Neural cell (in vitro differentiated cells): ENCODE measurements around the gene C17orf50. TPM values are rescaled to one million over a fixed set of nuclear protein-coding genes. Genes with fewer than 3 reads are reported as not detected.

Source experiments
- H2AFZ ChIP-seq: fragments of 200-600, 300-800 bp; sonication (generic), shearing (Covaris generic); 2 replicates; pipeline ENCODE4 v1.6.0; 2014; ENCODE audit warnings: low read depth, mild to moderate bottlenecking, antibody characterized with exemption, low read length, moderate library complexity
- H3F3A ChIP-seq: fragments of 200-600 bp; shearing (Covaris generic); 2 replicates; pipeline ENCODE4 v1.6.1; 2016; ENCODE audit warnings: mild to moderate bottlenecking, moderate library complexity, mixed read lengths, antibody characterized with exemption, low read length; ENCODE audit not compliant: insufficient read depth, poor library complexity, severe bottlenecking
- H3K27ac ChIP-seq: fragments of 200-600, 300-800 bp; sonication (generic), shearing (Covaris generic); 2 replicates; pipeline ENCODE4 v1.5.1; 2014; ENCODE audit warnings: mild to moderate bottlenecking, low read length, moderate library complexity
- H3K27me3 ChIP-seq: fragments of 300-800, 200-600 bp; sonication (generic), shearing (Covaris generic); 2 replicates; pipeline ENCODE4 v1.6.0; 2014; ENCODE audit warnings: mild to moderate bottlenecking, low read depth, low read length, moderate library complexity; ENCODE audit not compliant: insufficient read depth
- H3K36me3 ChIP-seq: fragments of 300-800, 200-600 bp; sonication (generic), shearing (Covaris generic); 2 replicates; pipeline ENCODE4 v1.5.1; 2014; ENCODE audit warnings: mild to moderate bottlenecking, antibody characterized with exemption, low read length, moderate library complexity; ENCODE audit not compliant: insufficient read depth
- H3K4me2 ChIP-seq: fragments of 300-800, 200-600 bp; sonication (generic), shearing (Covaris generic); 2 replicates; pipeline ENCODE4 v1.6.0; 2014; ENCODE audit warnings: mild to moderate bottlenecking, low read length
- H3K4me3 ChIP-seq: fragments of 300-800, 200-600 bp; sonication (generic), shearing (Covaris generic); 2 replicates; pipeline ENCODE4 v1.5.1; 2014; ENCODE audit warnings: mild to moderate bottlenecking, low read length, moderate library complexity
- H3K79me2 ChIP-seq: fragments of 200-600 bp; shearing (Covaris generic); replicated peaks from 2 replicates; pipeline ENCODE4 v1.6.0; 2014; ENCODE audit warnings: mild to moderate bottlenecking, low read length, moderate library complexity; ENCODE audit not compliant: insufficient read depth
- H3K9ac ChIP-seq: fragments of 300-800, 200-600 bp; sonication (generic), shearing (Covaris generic); 2 replicates; pipeline ENCODE4 v1.6.1; 2016; ENCODE audit warnings: mild to moderate bottlenecking, low read length, mixed read lengths
- H3K9me2 ChIP-seq: fragments of 200-600 bp; shearing (Covaris generic); 2 replicates; pipeline ENCODE4 v1.6.1; 2016; ENCODE audit warnings: mild to moderate bottlenecking, low read length, mixed read lengths; ENCODE audit not compliant: insufficient read depth
- H3K9me3 ChIP-seq: fragments of 200-600, 300-800 bp; sonication (generic), shearing (Covaris generic); 2 replicates; pipeline ENCODE4 v1.6.1; 2016; ENCODE audit warnings: mild to moderate bottlenecking, mixed run types, low read length, moderate library complexity, mixed read lengths
- H4K20me1 ChIP-seq: fragments of 200-600 bp; shearing (Covaris generic); 2 replicates; pipeline ENCODE4 v1.6.1; 2016; ENCODE audit warnings: mild to moderate bottlenecking, mixed run types; ENCODE audit not compliant: insufficient read depth
- EP300 ChIP-seq: fragments of 450-650 bp; conservative IDR thresholded peaks from 2 replicates; pipeline ENCODE4 v1.6.1; 2014; ENCODE audit warnings: antibody characterized with exemption, mild to moderate bottlenecking, moderate library complexity; ENCODE audit not compliant: poor library complexity, severe bottlenecking
- EZH2 ChIP-seq: fragments of 200-600, 300-800 bp; shearing (Covaris generic), sonication (generic); IDR thresholded peaks from 2 replicates; pipeline ENCODE4 v1.6.1; 2014; ENCODE audit warnings: antibody characterized with exemption, low read length, borderline replicate concordance, mild to moderate bottlenecking; ENCODE audit not compliant: insufficient read depth, poor library complexity, severe bottlenecking
- MXI1 ChIP-seq: fragments of 450-650 bp; conservative IDR thresholded peaks from 2 replicates; pipeline ENCODE4 v1.6.1; 2014; ENCODE audit warnings: antibody characterized with exemption, mild to moderate bottlenecking; ENCODE audit not compliant: poor library complexity, severe bottlenecking
- POLR2AphosphoS5 ChIP-seq: IDR thresholded peaks from 2 replicates; pipeline ENCODE4 v1.6.1; 2012
- RAD21 ChIP-seq: fragments of 450-650 bp; conservative IDR thresholded peaks from 2 replicates; pipeline ENCODE4 v1.6.1; 2014; ENCODE audit warnings: antibody characterized with exemption, mild to moderate bottlenecking, moderate library complexity
- SMC3 ChIP-seq: fragments of 450-650 bp; conservative IDR thresholded peaks from 2 replicates; pipeline ENCODE4 v1.6.1; 2014; ENCODE audit warnings: antibody characterized with exemption, mild to moderate bottlenecking, moderate library complexity; ENCODE audit not compliant: poor library complexity
- TAF1 ChIP-seq: IDR thresholded peaks from 2 replicates; pipeline ENCODE4 v1.6.1; 2012; ENCODE audit warnings: low read depth
- polyA plus RNA-seq: library from polyadenylated mRNA; depleted of rRNA; stranded (reverse); fragments of >200 nt; gene quantifications from 2 replicates; pipeline ENCODE4 v1.2.3, GENCODE V29; 2014
- TF ChIP-seq, protein P1 (sequence below): IDR thresholded peaks from 2 replicates; pipeline ENCODE4 v1.6.1; 2012; ENCODE audit warnings: borderline replicate concordance
- TF ChIP-seq, protein P2 (sequence below): fragments of 450-650 bp; IDR thresholded peaks from 2 replicates; pipeline ENCODE4 v1.5.1; 2014; ENCODE audit warnings: antibody characterized with exemption, mild to moderate bottlenecking, moderate library complexity; ENCODE audit not compliant: poor library complexity, severe bottlenecking

The C17orf50 gene
- polyA plus RNA-seq, 1 donor from 2014 or later = not detected

DNA sequence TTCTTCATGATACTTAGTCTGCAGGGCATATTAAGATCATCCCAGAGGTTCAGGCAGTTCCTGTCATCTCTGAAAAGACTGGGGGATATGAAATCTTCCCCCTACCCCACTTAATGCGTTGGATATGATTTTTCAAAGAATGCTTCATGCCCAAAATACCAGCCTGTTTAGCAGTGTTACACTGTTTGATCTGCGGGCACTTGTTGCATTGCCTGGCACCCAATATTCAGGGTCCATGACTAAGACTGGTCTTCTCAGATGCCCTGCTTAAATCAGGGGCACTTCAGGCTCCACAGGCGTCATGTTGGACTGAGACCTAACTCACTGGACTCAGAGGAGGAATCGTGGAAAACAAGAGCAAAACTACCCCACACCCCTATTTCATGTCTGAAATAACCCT, 35.6 kb upstream of the C17orf50 start:
- TF ChIP-seq EP300 (no peak), POLR2AphosphoS5 (no peak), EZH2 (no peak), RAD21 (no peak), TAF1 (no peak)
- TF ChIP-seq, protein P1, sequence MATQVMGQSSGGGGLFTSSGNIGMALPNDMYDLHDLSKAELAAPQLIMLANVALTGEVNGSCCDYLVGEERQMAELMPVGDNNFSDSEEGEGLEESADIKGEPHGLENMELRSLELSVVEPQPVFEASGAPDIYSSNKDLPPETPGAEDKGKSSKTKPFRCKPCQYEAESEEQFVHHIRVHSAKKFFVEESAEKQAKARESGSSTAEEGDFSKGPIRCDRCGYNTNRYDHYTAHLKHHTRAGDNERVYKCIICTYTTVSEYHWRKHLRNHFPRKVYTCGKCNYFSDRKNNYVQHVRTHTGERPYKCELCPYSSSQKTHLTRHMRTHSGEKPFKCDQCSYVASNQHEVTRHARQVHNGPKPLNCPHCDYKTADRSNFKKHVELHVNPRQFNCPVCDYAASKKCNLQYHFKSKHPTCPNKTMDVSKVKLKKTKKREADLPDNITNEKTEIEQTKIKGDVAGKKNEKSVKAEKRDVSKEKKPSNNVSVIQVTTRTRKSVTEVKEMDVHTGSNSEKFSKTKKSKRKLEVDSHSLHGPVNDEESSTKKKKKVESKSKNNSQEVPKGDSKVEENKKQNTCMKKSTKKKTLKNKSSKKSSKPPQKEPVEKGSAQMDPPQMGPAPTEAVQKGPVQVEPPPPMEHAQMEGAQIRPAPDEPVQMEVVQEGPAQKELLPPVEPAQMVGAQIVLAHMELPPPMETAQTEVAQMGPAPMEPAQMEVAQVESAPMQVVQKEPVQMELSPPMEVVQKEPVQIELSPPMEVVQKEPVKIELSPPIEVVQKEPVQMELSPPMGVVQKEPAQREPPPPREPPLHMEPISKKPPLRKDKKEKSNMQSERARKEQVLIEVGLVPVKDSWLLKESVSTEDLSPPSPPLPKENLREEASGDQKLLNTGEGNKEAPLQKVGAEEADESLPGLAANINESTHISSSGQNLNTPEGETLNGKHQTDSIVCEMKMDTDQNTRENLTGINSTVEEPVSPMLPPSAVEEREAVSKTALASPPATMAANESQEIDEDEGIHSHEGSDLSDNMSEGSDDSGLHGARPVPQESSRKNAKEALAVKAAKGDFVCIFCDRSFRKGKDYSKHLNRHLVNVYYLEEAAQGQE = no peak
- TF ChIP-seq, protein P2, sequence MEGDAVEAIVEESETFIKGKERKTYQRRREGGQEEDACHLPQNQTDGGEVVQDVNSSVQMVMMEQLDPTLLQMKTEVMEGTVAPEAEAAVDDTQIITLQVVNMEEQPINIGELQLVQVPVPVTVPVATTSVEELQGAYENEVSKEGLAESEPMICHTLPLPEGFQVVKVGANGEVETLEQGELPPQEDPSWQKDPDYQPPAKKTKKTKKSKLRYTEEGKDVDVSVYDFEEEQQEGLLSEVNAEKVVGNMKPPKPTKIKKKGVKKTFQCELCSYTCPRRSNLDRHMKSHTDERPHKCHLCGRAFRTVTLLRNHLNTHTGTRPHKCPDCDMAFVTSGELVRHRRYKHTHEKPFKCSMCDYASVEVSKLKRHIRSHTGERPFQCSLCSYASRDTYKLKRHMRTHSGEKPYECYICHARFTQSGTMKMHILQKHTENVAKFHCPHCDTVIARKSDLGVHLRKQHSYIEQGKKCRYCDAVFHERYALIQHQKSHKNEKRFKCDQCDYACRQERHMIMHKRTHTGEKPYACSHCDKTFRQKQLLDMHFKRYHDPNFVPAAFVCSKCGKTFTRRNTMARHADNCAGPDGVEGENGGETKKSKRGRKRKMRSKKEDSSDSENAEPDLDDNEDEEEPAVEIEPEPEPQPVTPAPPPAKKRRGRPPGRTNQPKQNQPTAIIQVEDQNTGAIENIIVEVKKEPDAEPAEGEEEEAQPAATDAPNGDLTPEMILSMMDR = no peak
- Histone ChIP-seq H3K36me3 (no peaks in the 10 kb centered on the region), H3K4me2 (no peak overlapping the region)

DNA sequence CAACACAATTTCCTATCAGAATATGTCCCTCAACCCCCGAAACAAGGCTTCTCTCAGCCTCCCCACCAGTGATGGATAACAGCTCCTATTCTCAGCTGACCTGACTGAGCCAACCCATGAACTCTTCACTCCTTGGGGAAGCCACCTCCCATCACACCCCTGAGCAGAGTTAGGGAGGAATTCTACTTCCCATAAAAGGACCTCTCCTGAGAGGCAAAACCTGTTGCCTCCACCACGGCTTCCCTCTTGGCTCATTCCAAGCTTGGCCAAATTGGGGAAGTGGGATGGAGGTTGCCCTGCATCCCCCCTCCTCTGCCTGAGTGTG, 34.9 kb upstream of the C17orf50 start:
- TF ChIP-seq, protein P2 = no peak
- TF ChIP-seq POLR2AphosphoS5 (no peak), EP300 (no peak), RAD21 (no peak), TAF1 (no peak), SMC3 (no peak), MXI1 (no peak), EZH2 (no peak)
- TF ChIP-seq, protein P1 = no peak
- Histone ChIP-seq H3K79me2 (no peaks in the 10 kb centered on the region), H3K27ac (no peak overlapping the region), H3K4me2 (no peak overlapping the region), H3K9me3 (no peaks in the 10 kb centered on the region), H3K9me2 (no peaks in the 10 kb centered on the region), H4K20me1 (no peaks in the 10 kb centered on the region), H3K4me3 (no peak overlapping the region), H2AFZ (no peak overlapping the region), H3K36me3 (no peaks in the 10 kb centered on the region), H3K9ac (no peak overlapping the region), H3F3A (no peaks in the 10 kb centered on the region), H3K27me3 (no peaks in the 10 kb centered on the region)

More for the DNA sequence above, 35.6 kb upstream of the C17orf50 start:
- Histone ChIP-seq H3K4me3 (no peak overlapping the region), H3K79me2 (no peaks in the 10 kb centered on the region), H3K9me2 (no peaks in the 10 kb centered on the region), H3K27me3 (no peaks in the 10 kb centered on the region), H3K9me3 (no peaks in the 10 kb centered on the region), H3K27ac (no peak overlapping the region), H3F3A (no peaks in the 10 kb centered on the region), H2AFZ (no peak overlapping the region), H3K9ac (no peak overlapping the region), H4K20me1 (no peaks in the 10 kb centered on the region)
